Natural killer cell (primary cell): ENCODE results near the gene RANGRF. TPM values are rescaled to one million over a fixed set of nuclear protein-coding genes. Genes with fewer than 3 reads are reported as not detected.

Source experiments
- ATAC-seq, 3 donors: fragments of 150-1000 bp in 2 of 3; fragments of 200-7000 bp in 1 of 3; cut with Tn5 transposase; 1 replicate in 1 of 3; 2 replicates in 2 of 3; pipeline ENCODE4 v1.10.0; 2021; ENCODE audit warnings: mild to moderate bottlenecking in 2 of 3, moderate library complexity in 2 of 3
- DNase-seq, 2 donors: peaks; one replicate each; pipeline versions ENCODE4 v3.0.0 to v3.0.0-alpha.2; 2013 to 2021; ENCODE audit warnings: mixed read lengths in 1 of 2
- H3K27ac ChIP-seq: one replicate; pipeline ENCODE4 v1.5.1; 2013; ENCODE audit warnings: mild to moderate bottlenecking, low read length
- H3K27me3 ChIP-seq: one replicate; pipeline ENCODE4 v1.6.1; 2013; ENCODE audit warnings: low read length; ENCODE audit not compliant: control insufficient read depth, insufficient read depth
- H3K36me3 ChIP-seq: one replicate; pipeline ENCODE4 v1.6.1; 2013; ENCODE audit warnings: low read length; ENCODE audit not compliant: control insufficient read depth, insufficient read depth
- H3K4me1 ChIP-seq: one replicate; pipeline ENCODE4 v1.6.1; 2013; ENCODE audit warnings: low read length; ENCODE audit not compliant: control insufficient read depth, insufficient read depth
- H3K4me3 ChIP-seq: one replicate; pipeline ENCODE4 v1.5.1; 2013; ENCODE audit warnings: low read length
- H3K9me3 ChIP-seq: one replicate; pipeline ENCODE4 v1.6.1; 2013; ENCODE audit warnings: low read length; ENCODE audit not compliant: control insufficient read depth, insufficient read depth
- H3K27ac Mint-ChIP-seq, 2 donors: one replicate each; pipeline ENCODE4 v1.8.0; 2022; ENCODE audit warnings: mild to moderate bottlenecking in 2 of 2, mixed read lengths in 2 of 2, moderate library complexity in 1 of 2
- H3K27me3 Mint-ChIP-seq, 2 donors: one replicate each; pipeline ENCODE4 v1.8.0; 2022; ENCODE audit warnings: low read depth in 2 of 2, mixed read lengths in 2 of 2
- H3K36me3 Mint-ChIP-seq: one replicate; pipeline ENCODE4 v1.8.0; 2022; ENCODE audit warnings: mixed read lengths
- H3K4me1 Mint-ChIP-seq, 2 donors: one replicate each; pipeline ENCODE4 v1.8.0; 2022; ENCODE audit warnings: mixed read lengths in 2 of 2
- H3K4me3 Mint-ChIP-seq: one replicate; pipeline ENCODE4 v1.8.0; 2022; ENCODE audit warnings: mild to moderate bottlenecking, moderate library complexity, mixed read lengths
- H3K9me3 Mint-ChIP-seq, 2 donors: one replicate each; pipeline ENCODE4 v1.8.0; 2022; ENCODE audit warnings: mixed read lengths in 2 of 2
- WGBS: methylation state at CpG from one replicate; pipeline ENCODE4 v1.1.7; 2013; ENCODE audit warnings: missing lambda C conversion rate; ENCODE audit not compliant: insufficient coverage; 5-methylcytosine and 5-hydroxymethylcytosine counted together
- intact Hi-C: fragments of 100-400 bp; cut with micrococcal nuclease; formaldehyde crosslinking; loops from one replicate; pipeline ENCODE4 v1.14.2; 2022
- total RNA-seq, 4 donors: library from RNA; stranded (reverse); fragments of 120-200 nt in 1 of 4; gene quantifications; one replicate each; pipeline versions ENCODE4 v1.2.3 to v1.2.4, GENCODE V29; 2013 to 2022
- TF ChIP-seq, protein P1 (sequence below): fragments of 200-600 bp; IDR thresholded peaks from one replicate; pipeline ENCODE4 v1.8.0; 2022; ENCODE audit warnings: antibody characterized with exemption

The RANGRF gene
- total RNA-seq, 3 donors from 2014 or later (not counting 1 experiment from before 2014, with no cell fraction given) = 34.4 to 51.5 (median 44.6) TPM

DNA sequence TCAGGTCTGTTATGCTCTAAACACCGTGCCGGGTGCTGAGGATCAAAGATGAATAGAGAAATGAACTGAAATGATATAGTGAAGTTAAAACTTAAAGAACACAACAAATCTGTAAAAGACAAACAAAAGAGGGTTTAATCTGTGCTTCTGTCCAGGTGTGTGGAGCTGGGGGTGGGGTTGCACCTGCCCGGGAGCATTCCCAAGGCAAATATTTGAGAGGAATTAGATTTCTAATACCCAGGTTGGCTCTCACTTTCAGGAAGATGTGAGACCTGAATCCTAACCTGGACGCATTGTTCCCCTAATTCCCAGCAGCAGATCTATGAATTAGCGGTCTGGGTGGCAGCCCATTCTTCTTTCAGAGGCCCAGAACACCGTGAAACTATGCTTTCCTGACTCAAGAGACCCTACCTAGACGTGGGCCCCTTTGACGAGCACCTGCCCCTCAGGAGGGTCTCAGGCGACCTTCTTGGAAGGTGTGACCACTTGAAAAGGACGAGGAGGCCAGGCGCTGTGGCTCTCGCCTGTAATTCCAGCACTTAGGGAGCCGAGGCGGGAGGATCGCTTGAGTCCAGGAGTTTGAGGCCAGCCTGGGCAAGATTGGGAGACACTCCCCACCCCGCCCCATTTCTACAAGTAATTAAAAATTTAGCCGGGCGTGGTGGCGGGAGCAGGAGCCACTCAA is 677 bp upstream of the RANGRF start:
- DNase-seq (no peak), ATAC-seq (no peak)
- Mint-ChIP-seq H3K27ac (peak overlapping the region; percentile 95 to 97), H3K9me3 (no peaks in the 10 kb centered on the region), H3K27me3 (no peaks in the 10 kb centered on the region), H3K4me3 (peak overlapping the region; percentile 96), H3K36me3 (no peaks in the 10 kb centered on the region), H3K4me1 (peaks cover 13 to 41% of the 10 kb centered on the region in 2 donors)
- no peaks in the 10 kb centered on the region for H3K36me3 ChIP-seq
- 48% methylated on average over 19 of the region's 19 CpGs for WGBS
- no peaks in the 10 kb centered on the region for H3K27me3 ChIP-seq
- peak overlapping the region; percentile 90 for H3K27ac ChIP-seq
- intact Hi-C loops = loop anchor here (2.0 kb wide), 1 partner anchor 39 kb away; the partner anchor contains the start of genes CTC1 and PFAS
- peaks cover 28% of the 10 kb centered on the region for H3K4me1 ChIP-seq
- H3K4me3 ChIP-seq = peak overlapping the region; percentile 94
- TF ChIP-seq, protein P1, sequence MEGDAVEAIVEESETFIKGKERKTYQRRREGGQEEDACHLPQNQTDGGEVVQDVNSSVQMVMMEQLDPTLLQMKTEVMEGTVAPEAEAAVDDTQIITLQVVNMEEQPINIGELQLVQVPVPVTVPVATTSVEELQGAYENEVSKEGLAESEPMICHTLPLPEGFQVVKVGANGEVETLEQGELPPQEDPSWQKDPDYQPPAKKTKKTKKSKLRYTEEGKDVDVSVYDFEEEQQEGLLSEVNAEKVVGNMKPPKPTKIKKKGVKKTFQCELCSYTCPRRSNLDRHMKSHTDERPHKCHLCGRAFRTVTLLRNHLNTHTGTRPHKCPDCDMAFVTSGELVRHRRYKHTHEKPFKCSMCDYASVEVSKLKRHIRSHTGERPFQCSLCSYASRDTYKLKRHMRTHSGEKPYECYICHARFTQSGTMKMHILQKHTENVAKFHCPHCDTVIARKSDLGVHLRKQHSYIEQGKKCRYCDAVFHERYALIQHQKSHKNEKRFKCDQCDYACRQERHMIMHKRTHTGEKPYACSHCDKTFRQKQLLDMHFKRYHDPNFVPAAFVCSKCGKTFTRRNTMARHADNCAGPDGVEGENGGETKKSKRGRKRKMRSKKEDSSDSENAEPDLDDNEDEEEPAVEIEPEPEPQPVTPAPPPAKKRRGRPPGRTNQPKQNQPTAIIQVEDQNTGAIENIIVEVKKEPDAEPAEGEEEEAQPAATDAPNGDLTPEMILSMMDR = no peak
- H3K9me3 ChIP-seq = no peaks in the 10 kb centered on the region

DNA sequence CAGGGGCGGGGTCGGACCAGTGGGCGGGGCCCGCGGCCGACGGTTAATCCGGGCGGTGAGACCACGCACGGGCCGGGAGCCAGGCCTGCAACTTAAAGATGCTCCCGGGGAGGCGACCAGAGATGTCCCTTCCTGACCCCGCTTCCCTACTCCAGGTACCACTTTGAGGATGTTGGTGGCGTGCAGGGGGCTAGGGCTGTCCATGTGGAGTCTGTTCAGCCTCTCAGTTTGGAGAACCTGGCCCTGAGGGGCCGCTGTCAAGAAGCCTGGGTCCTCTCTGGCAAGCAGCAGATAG is 580 bp downstream of the RANGRF start:
- Histone ChIP-seq H3K4me1 (peaks cover 29% of the 10 kb centered on the region), H3K27me3 (no peaks in the 10 kb centered on the region), H3K4me3 (peak overlapping the region; percentile 94), H3K9me3 (no peaks in the 10 kb centered on the region), H3K27ac (peak overlapping the region; percentile 90), H3K36me3 (no peaks in the 10 kb centered on the region)
- no peaks in the 10 kb centered on the region for H3K27me3 Mint-ChIP-seq
- no peaks in the 10 kb centered on the region for H3K36me3 Mint-ChIP-seq
- no peaks in the 10 kb centered on the region for H3K9me3 Mint-ChIP-seq
- DNase-seq = no peak
- H3K4me1 Mint-ChIP-seq = peaks cover 20 to 46% of the 10 kb centered on the region in 2 donors
- peak overlapping the region; percentile 95 to 97 for H3K27ac Mint-ChIP-seq
- intact Hi-C loops = loop anchor here (2.0 kb wide), 1 partner anchor 40 kb away; the partner anchor contains the start of genes CTC1 and PFAS
- 2% methylated on average over 17 of the region's 17 CpGs for WGBS
- no peak for ATAC-seq
- H3K4me3 Mint-ChIP-seq = peak overlapping the region; percentile 96
- TF ChIP-seq, protein P1 = no peak

DNA sequence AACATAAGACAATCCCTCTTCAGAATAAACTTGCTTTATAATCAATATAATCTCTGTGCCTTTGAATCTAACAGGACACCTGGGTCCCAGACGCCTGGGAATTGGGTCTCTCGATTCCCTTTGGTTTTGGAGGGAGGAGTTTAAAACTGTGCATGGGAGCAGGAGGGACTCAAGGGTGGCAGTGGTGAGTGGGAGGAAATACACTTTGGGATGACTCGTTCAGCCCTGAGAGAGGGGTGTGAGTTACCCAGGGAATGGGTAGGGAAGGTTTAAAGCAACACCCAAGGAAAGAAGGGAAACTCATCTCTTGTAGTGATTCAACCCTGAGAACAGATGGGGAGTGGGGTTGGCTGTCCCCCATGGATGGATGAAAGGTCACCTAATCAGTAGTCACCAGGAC is 1.6 kb downstream of the RANGRF start:
- H3K4me3 ChIP-seq = no peak overlapping the region
- Mint-ChIP-seq H3K36me3 (no peaks in the 10 kb centered on the region), H3K27me3 (no peaks in the 10 kb centered on the region), H3K27ac (peak overlapping the region in 1 of 2 donors; percentile 97), H3K4me1 (peaks cover 28 to 53% of the 10 kb centered on the region in 2 donors), H3K9me3 (no peaks in the 10 kb centered on the region), H3K4me3 (peak overlapping the region; percentile 68)
- no peaks in the 10 kb centered on the region for H3K9me3 ChIP-seq
- H3K36me3 ChIP-seq = no peaks in the 10 kb centered on the region
- DNase-seq (no peak), ATAC-seq (no peak)
- H3K27ac ChIP-seq = no peak overlapping the region
- peaks cover 39% of the 10 kb centered on the region for H3K4me1 ChIP-seq
- no peaks in the 10 kb centered on the region for H3K27me3 ChIP-seq
- intact Hi-C loops = no loop called here
- WGBS = 69% methylated on average over 3 of the region's 3 CpGs
- TF ChIP-seq, protein P1 = no peak
